Fibroblast of lung (primary cell): ENCODE results near the gene SMIM36. TPM values are rescaled to one million over a fixed set of nuclear protein-coding genes. Genes with fewer than 3 reads are reported as not detected.

Experiments
- DNase-seq, 2 donors: peaks; one replicate each; pipeline versions ENCODE4 v3.0.0 to v3.0.0-alpha.2; 2010; ENCODE audit warnings: low read depth in 2 of 2
- H2AFZ ChIP-seq: 2 replicates; pipeline ENCODE4 v1.5.1; 2012; ENCODE audit warnings: low read length, control low read depth, inconsistent platforms
- H3K27ac ChIP-seq: 2 replicates; pipeline ENCODE4 v1.5.1; 2011; ENCODE audit warnings: low read length, control low read depth; ENCODE audit not compliant: insufficient read depth
- H3K27me3 ChIP-seq: 2 replicates; pipeline ENCODE4 v1.5.1; 2011; ENCODE audit warnings: mild to moderate bottlenecking, low read length; ENCODE audit not compliant: control insufficient read depth, insufficient read depth
- H3K36me3 ChIP-seq: 2 replicates; pipeline ENCODE4 v1.5.1; 2011; ENCODE audit warnings: low read length; ENCODE audit not compliant: control insufficient read depth, insufficient read depth
- H3K4me1 ChIP-seq: 2 replicates; pipeline ENCODE4 v1.5.1; 2011; ENCODE audit warnings: low read length; ENCODE audit not compliant: control insufficient read depth, insufficient read depth; ENCODE audit errors: extremely low read depth
- H3K4me2 ChIP-seq: 2 replicates; pipeline ENCODE4 v1.5.1; 2011; ENCODE audit warnings: low read length, control low read depth; ENCODE audit not compliant: insufficient read depth; ENCODE audit errors: extremely low read depth
- H3K4me3 ChIP-seq, 4 experiments: fragments of 200-600 bp in 1 of 4; sonication (generic) in 1 of 4; replicated peaks in 1 of 4; 2 replicates each; pipeline ENCODE4 v1.5.1; 2011 to 2016; ENCODE audit warnings: low read length in 4 of 4, low read depth in 3 of 4, mild to moderate bottlenecking in 3 of 4, control low read depth in 2 of 4, inconsistent platforms in 1 of 4, mixed read lengths in 1 of 4; ENCODE audit not compliant: insufficient read depth in 1 of 4; ENCODE audit errors: control extremely low read depth in 1 of 4
- H3K79me2 ChIP-seq: 2 replicates; pipeline ENCODE4 v1.5.1; 2012; ENCODE audit warnings: mild to moderate bottlenecking, low read length, inconsistent platforms; ENCODE audit not compliant: control insufficient read depth, insufficient read depth
- H3K9ac ChIP-seq: 2 replicates; pipeline ENCODE4 v1.5.1; 2011; ENCODE audit warnings: mild to moderate bottlenecking, low read length, control low read depth; ENCODE audit not compliant: insufficient read depth
- H3K9me3 ChIP-seq: 2 replicates; pipeline ENCODE4 v1.5.1; 2012; ENCODE audit warnings: low read depth, low read length; ENCODE audit not compliant: control insufficient read depth, insufficient read depth
- H4K20me1 ChIP-seq: 2 replicates; pipeline ENCODE4 v1.5.1; 2011; ENCODE audit warnings: low read length; ENCODE audit not compliant: control insufficient read depth, insufficient read depth; ENCODE audit errors: extremely low read depth
- CTCF ChIP-seq, 2 donors: IDR thresholded peaks in 1 of 2; conservative IDR thresholded peaks in 1 of 2; 1 replicate in 1 of 2; 2 replicates in 1 of 2; pipeline ENCODE4 v1.5.1; 2011 to 2012; ENCODE audit warnings: low read length in 2 of 2, control low read depth in 1 of 2, inconsistent platforms in 1 of 2, low read depth in 1 of 2, mild to moderate bottlenecking in 1 of 2
- EZH2 ChIP-seq: IDR thresholded peaks from 2 replicates; pipeline ENCODE4 v1.5.1; 2012; ENCODE audit warnings: low read length, control low read depth, mild to moderate bottlenecking; ENCODE audit errors: missing control alignments
- polyA plus RNA-seq, 2 donors: library from polyadenylated mRNA; depleted of rRNA in 1 of 2; stranded (reverse) in 1 of 2; unstranded in 1 of 2; fragments of >200 nt; gene quantifications; 2 replicates each; pipeline ENCODE4 v1.2.1, GENCODE V29; 2011 to 2012; ENCODE audit warnings: missing spikeins in 1 of 2
- total RNA-seq: library from RNA; depleted of rRNA; stranded (reverse); fragments of >200 nt; gene quantifications from 2 replicates; pipeline ENCODE4 v1.2.1, GENCODE V29; 2014

SMIM36 gene
- total and polyA plus RNA-seq, 2 donors (not counting 1 experiment from before 2014, with no cell fraction given): not detected

- DNase-seq: no peak
- no peaks in the 10 kb centered on the region for H3K9me3 ChIP-seq
These were observed 9.9 kb upstream of the SMIM36 start for GRCh38 chr17:55521186-55521585.

GRCh38 chr17:55520402-55520801, 9.2 kb upstream of the SMIM36 start:
- Histone ChIP-seq H3K79me2 (no peaks in the 10 kb centered on the region), H3K36me3 (no peaks in the 10 kb centered on the region), H2AFZ (no peak overlapping the region), H3K27ac (no peak overlapping the region), H4K20me1 (no peaks in the 10 kb centered on the region), H3K9ac (no peak overlapping the region), H3K27me3 (peaks cover 6% of the 10 kb centered on the region), H3K9me3 (no peaks in the 10 kb centered on the region), H3K4me3 (no peak overlapping the region), H3K4me2 (no peak overlapping the region), H3K4me1 (no peaks in the 10 kb centered on the region)
- no peak for DNase-seq
- TF ChIP-seq CTCF (conservative IDR thresholded peaks at IDR 0.05 in 1 of 2, IDR thresholded peaks at IDR 0.05 in 1 of 2; ENCODE audit: low read depth in 1 of 2, low read length in 2 of 2): no peak
- TF ChIP-seq EZH2: no peak

More at GRCh38 chr17:55521186-55521585, 9.9 kb upstream of the SMIM36 start:
- Histone ChIP-seq H3K4me1 (no peaks in the 10 kb centered on the region), H4K20me1 (no peaks in the 10 kb centered on the region), H3K27ac (no peak overlapping the region), H3K4me3 (no peak overlapping the region), H3K36me3 (no peaks in the 10 kb centered on the region), H3K9ac (no peak overlapping the region), H2AFZ (no peak overlapping the region), H3K27me3 (peaks cover 6% of the 10 kb centered on the region), H3K79me2 (no peaks in the 10 kb centered on the region), H3K4me2 (no peak overlapping the region)
- TF ChIP-seq EZH2 (no peak), CTCF (conservative IDR thresholded peaks at IDR 0.05 in 1 of 2, IDR thresholded peaks at IDR 0.05 in 1 of 2; ENCODE audit: low read depth in 1 of 2, low read length in 2 of 2) (no peak)

- Histone ChIP-seq H3K4me2 (no peak overlapping the region), H3K9me3 (no peaks in the 10 kb centered on the region), H3K36me3 (no peaks in the 10 kb centered on the region), H4K20me1 (no peaks in the 10 kb centered on the region), H3K27ac (no peak overlapping the region), H3K27me3 (peaks cover 6% of the 10 kb centered on the region), H3K4me3 (no peak overlapping the region), H3K9ac (no peak overlapping the region), H2AFZ (no peak overlapping the region), H3K79me2 (no peaks in the 10 kb centered on the region), H3K4me1 (no peaks in the 10 kb centered on the region)
- TF ChIP-seq EZH2: no peak
- TF ChIP-seq CTCF (conservative IDR thresholded peaks at IDR 0.05 in 1 of 2, IDR thresholded peaks at IDR 0.05 in 1 of 2; ENCODE audit: low read depth in 1 of 2, low read length in 2 of 2): no peak
- DNase-seq: no peak
These were observed 7.3 kb upstream of the SMIM36 start for GRCh38 chr17:55518510-55518909.
